MG63 (cell line): Measurements from ENCODE around the gene CSPG4. TPM values are rescaled to one million over a fixed set of nuclear protein-coding genes. Genes with fewer than 3 reads are reported as not detected.
"Not testable (repeated sequence)": the region's sequence is repeated elsewhere in the genome, so short reads cannot be mapped to it uniquely, and the experiment has no call there.

Source experiments
- DNase-seq: peaks from one replicate; pipeline ENCODE4 v3.0.0-alpha.2; 2020
- H3K27me3 ChIP-seq: fragments of 250-450 bp; sonication (Bioruptor Pico); 2 replicates; pipeline ENCODE4 v1.5.1; 2020; ENCODE audit warnings: mild to moderate bottlenecking, moderate library complexity
- H3K36me3 ChIP-seq: fragments of 250-450 bp; sonication (Bioruptor Pico); 2 replicates; pipeline ENCODE4 v1.5.1; 2020; ENCODE audit warnings: mild to moderate bottlenecking, moderate library complexity
- H3K4me3 ChIP-seq: fragments of 250-450 bp; sonication (Bioruptor Pico); 2 replicates; pipeline ENCODE4 v1.5.1; 2020; ENCODE audit warnings: mild to moderate bottlenecking, moderate library complexity
- H3K9me3 ChIP-seq: fragments of 250-450 bp; sonication (Bioruptor Pico); 2 replicates; pipeline ENCODE4 v1.5.1; 2020; ENCODE audit warnings: mild to moderate bottlenecking, moderate library complexity
- total RNA-seq: library from RNA; depleted of rRNA; stranded (reverse); fragments of >200 nt; shearing (Covaris generic); gene quantifications from 2 replicates; pipeline ENCODE4 v1.2.3, GENCODE V29; 2014; ENCODE audit warnings: low replicate concordance; rRNA removed

Gene CSPG4, protein sequence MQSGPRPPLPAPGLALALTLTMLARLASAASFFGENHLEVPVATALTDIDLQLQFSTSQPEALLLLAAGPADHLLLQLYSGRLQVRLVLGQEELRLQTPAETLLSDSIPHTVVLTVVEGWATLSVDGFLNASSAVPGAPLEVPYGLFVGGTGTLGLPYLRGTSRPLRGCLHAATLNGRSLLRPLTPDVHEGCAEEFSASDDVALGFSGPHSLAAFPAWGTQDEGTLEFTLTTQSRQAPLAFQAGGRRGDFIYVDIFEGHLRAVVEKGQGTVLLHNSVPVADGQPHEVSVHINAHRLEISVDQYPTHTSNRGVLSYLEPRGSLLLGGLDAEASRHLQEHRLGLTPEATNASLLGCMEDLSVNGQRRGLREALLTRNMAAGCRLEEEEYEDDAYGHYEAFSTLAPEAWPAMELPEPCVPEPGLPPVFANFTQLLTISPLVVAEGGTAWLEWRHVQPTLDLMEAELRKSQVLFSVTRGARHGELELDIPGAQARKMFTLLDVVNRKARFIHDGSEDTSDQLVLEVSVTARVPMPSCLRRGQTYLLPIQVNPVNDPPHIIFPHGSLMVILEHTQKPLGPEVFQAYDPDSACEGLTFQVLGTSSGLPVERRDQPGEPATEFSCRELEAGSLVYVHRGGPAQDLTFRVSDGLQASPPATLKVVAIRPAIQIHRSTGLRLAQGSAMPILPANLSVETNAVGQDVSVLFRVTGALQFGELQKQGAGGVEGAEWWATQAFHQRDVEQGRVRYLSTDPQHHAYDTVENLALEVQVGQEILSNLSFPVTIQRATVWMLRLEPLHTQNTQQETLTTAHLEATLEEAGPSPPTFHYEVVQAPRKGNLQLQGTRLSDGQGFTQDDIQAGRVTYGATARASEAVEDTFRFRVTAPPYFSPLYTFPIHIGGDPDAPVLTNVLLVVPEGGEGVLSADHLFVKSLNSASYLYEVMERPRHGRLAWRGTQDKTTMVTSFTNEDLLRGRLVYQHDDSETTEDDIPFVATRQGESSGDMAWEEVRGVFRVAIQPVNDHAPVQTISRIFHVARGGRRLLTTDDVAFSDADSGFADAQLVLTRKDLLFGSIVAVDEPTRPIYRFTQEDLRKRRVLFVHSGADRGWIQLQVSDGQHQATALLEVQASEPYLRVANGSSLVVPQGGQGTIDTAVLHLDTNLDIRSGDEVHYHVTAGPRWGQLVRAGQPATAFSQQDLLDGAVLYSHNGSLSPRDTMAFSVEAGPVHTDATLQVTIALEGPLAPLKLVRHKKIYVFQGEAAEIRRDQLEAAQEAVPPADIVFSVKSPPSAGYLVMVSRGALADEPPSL (N-terminal part only)
- total RNA-seq = 13.4 and 19.6 TPM in 2 replicates

DNA sequence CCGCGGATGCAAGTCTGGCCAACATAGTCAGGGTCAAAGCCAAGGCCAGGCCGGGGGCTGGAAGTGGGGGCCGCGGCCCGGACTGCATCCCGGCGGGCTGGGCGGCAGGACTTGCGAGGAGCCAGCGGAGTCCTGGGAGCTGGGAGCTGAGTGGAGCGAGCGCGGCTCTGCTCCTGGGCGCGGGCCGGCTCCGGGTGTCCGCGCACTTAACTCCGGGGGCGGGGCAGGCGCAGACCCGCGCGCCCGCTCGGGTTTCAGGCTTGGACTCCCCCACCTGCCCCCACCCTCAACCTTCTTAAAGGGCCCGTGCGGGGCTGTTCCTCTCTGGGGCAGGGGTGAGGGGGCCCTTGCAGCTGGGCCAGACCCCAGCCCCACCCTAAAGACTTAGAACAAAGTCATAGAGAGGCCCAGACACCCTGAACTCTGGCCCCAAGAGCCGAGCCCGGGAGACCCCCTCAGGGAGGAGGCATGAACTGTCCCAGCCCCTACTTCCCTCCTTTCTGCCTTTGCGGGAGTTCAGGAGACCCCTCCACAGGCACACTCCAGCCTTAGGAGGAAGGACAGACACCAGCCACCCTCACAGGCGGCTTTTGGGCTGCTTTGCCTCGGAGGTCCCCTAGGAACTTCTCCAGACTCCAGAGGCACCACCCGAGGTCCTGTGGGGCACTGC lies at the start of gene CSPG4:
Gene CSPG4 (minus strand): TSS at position 181 of the 670 bp plus-strand sequence. CDS start 93 bp downstream, at position 88.
- Histone ChIP-seq H3K9me3 (no peaks in the 10 kb centered on the region), H3K36me3 (no peaks in the 10 kb centered on the region; the same call in 1 of the 2 replicates), H3K27me3 (no peaks in the 10 kb centered on the region), H3K4me3 (peak within 1 kb of the TSS; percentile 72)
- peak; percentile 79 for DNase-seq

DNA sequence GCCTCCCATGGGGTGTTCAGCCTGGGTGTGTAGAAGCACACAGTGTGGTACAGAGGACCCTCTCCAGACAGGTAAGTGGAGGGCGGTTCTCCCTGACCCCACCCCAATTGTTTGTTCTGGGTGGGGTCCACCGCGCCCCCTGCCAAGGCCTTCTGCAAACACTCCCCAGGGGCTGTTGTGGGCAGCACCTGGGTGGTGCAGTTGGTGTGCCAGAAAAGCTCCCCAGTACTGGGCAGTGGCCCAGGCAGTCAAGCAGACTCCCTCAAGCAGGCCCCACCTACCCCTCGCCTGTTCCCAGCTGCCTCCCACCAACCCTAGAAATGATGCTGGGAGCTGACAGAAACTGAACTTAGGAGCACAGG lies 49.7 kb upstream of the CSPG4 start:
- H3K9me3 ChIP-seq, H3K4me3 ChIP-seq, H3K36me3 ChIP-seq, DNase-seq, H3K27me3 ChIP-seq: not testable (repeated sequence)

DNA sequence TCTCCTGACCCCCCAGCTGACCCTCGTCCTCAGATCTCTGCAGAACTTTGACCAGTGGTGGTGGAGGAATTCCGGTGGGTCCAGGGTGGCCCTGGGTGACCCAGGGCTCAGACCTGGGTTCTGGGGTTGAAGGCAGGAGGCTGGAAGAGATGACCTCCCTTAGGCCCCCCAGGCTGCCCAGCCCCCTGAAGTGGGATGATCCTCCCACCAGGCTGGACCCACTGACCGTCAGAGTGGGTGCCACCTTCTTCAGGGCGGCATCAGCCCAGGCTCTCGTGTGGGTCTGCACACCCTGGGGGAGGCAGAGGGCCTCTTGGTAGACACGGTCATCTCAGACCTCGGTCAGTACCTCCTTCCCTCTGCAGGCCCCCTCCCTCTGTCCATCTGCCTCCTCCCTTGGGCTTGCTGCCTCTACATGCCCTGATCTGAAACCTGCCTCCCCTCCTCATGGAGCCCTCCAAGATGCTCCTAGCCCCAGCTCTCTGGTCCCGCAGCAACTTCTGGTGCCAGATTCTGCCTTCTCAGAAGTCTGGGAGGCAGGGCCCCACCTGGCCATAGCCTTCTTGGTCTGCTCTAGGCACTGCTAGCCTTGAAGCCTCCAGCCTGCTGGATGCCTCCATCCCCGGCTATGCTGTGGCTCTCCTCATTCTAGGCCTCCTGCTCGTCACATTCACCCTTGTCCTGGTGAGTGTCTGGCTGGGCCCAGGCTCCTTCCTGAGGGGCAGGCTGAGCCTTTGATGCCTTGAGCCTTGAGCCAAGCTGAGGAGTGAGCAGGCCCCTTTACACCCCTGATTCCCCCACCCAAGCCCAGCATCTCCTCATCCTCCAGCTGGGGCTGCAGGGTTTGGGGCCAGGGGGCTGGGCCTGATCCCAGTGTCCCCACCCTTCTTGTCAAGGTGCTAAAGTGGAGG lies 49.1 kb upstream of the CSPG4 start:
- Histone ChIP-seq H3K9me3 (no peaks in the 10 kb centered on the region), H3K27me3 (no peaks in the 10 kb centered on the region), H3K4me3 (no peak overlapping the region), H3K36me3 (no peaks in the 10 kb centered on the region)
- no peak for DNase-seq

DNA sequence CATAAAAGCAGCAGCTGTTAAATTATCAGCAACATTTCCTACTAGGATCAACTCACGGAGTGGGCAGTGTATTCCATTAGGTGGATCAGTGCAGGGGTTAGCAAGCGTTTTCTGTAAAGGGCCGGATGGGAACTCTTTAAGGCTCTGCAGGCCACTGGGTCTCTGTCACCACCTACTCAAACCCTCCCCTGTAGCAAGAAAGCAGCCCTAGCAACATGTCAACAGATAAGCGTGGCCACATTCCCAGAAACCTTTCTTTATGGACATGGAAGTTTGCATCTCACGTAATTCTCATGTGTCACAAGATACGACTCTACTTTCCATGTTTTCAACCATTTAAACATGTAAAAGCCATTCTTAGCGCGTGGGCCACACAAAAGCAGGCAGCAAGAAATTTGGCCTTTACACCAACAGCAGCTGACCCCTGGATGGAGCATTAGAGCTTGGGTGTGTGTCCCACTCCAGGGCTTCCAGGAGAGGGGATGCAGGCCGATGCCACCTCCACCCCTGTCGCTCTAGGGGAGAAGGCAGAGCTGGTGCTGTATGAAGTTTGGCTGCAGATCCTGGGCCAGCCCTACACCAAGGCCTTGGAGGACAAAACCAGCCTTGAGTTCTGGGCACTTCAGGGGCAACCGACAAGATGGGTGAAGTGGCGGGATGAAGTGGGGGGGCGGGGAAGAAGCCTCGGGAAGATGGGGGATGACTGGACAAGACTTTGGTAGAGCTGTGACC lies 48.2 kb upstream of the CSPG4 start:
- no peaks in the 10 kb centered on the region for H3K36me3 ChIP-seq
- no peaks in the 10 kb centered on the region for H3K27me3 ChIP-seq
- no peak overlapping the region for H3K4me3 ChIP-seq
- no peak for DNase-seq
- no peaks in the 10 kb centered on the region for H3K9me3 ChIP-seq

DNA sequence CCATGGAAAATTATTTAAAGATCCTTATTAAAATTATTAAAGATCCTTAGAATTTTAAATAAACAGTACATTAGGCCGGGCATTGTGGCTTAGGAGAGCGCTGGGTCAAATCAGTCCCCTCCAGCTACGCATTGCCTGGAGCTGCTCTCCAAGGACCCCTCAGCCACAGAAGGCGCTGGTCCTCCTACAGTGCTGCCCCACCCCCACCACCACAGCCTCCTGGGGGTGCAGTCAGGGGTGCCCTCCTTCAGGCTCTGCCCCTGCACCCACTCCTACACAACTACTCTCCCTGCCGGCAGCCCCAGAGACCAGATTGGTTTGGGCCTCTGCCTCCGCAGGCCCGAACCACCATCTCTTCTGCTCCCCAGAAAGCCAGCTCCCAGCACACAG lies 47.5 kb upstream of the CSPG4 start:
- H3K36me3 ChIP-seq, H3K9me3 ChIP-seq, H3K27me3 ChIP-seq, H3K4me3 ChIP-seq, DNase-seq: not testable (repeated sequence)

DNA sequence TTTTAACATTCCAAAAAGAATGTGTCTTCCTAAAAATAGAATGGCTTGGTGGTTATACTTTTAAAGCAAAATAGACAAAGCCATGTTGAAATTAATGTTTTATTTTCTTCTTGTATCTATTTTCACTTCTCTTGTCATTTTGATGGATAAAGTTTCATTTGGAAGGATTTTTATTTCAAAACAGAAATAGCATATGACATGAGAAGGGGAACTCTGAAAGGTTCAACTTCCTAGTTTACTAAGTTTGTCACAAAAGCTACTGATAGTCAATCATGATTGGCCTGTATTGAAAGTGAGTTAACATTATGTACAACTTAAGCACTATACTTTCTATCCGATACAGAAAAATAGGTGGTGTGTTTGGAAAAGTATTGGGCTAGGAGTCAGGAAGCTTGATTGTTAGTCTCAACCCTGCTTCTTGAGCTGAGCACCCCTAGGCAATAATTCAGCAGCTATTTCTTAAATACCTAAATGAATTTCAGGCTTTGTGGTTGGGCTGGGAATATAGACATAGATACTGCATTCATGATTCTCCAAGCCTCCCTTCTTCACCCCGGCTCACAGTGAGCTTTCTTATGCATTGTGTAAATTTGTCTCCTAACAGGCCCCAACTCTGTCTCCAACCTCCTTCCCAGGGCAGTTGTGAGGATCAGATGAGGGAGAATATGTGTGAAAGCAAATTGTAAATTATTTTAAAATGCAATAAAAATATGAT lies 46.9 kb upstream of the CSPG4 start:
- H3K27me3 ChIP-seq = no peaks in the 10 kb centered on the region
- DNase-seq = no peak
- H3K4me3 ChIP-seq = peak overlapping the region; percentile 57
- H3K9me3 ChIP-seq = no peaks in the 10 kb centered on the region
- H3K36me3 ChIP-seq = no peaks in the 10 kb centered on the region

DNA sequence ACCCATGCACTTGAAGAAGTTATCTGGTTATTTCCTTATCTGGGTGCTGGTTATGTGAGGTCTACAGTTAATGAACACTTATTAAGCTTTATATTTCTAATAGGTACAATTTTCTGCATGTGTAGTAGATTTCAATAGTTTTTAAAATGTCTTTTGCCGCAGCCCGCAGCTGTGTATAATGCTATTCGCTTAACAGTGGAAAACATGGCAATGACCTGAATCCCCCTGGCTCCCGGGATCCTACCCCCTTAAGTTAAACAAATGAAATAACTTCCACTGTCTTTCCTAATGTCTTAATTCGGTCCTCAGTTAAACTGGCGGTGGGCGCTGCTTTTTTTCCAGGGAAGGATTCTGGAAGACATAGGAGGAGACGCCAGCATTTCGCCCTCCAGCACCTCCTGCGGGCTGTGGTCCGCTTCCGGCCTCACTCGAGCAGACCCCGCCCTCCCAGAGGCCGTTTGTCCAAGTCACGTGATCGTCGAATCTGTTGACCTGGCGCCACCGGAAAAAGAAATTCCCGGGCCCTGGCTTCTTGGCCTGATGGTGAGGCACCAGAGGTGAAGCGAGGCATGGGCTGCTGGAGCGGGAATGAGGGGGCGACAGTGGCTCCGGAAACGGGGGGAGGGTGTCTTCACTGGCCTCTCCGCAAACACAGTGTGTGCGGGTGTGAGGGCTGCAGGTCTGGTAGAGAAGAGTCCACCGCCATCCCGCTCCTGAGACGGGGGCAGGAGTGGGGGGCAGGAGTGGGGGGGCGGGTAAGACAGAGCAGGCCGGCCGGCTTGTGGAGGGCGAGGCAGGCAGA lies 45.6 kb upstream of the CSPG4 start:
- Histone ChIP-seq H3K9me3 (no peaks in the 10 kb centered on the region), H3K27me3 (no peaks in the 10 kb centered on the region), H3K36me3 (no peaks in the 10 kb centered on the region), H3K4me3 (peak overlapping the region; percentile 57)
- DNase-seq = peak; percentile 95

DNA sequence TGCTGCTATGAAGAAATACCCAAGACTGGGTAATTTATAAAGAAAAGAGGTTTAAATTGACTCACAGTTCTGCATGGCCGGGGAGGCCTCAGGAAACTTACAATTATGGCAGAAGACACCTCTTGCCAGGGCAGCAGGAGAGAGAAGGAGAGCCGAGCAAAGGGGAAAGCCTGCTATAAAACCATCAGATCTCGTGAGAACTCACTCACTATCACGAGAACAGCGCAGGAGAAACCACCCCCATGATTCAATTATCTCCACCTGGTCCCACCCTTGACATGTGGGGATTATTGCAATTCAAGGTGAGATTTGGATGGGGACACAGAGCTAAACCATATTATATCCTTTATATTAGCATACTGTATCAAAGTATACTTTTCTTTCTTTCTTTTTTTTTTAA lies 42.2 kb upstream of the CSPG4 start:
- H3K36me3 ChIP-seq, H3K4me3 ChIP-seq: not testable (repeated sequence)

DNA sequence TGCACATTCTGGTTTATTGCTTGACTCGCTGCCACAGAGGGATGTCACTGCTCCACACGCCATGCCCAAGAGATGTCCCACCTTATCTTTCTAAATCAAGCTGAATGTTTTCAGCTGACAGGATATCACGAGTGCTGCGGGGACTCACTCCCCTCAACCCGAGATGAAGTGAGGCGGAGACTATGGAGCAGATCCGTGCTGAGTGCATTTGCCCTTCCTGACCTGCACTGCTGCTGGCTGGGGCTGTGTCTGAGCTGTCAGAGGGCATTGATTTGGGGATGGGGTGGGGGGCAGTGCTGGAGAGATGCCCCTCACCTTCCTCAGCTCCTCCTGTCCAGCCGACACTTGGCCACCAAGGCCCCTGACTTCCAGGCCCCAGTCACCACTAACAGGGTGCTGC lies 40.5 kb upstream of the CSPG4 start:
- Histone ChIP-seq H3K36me3 (no peaks in the 10 kb centered on the region), H3K9me3 (no peaks in the 10 kb centered on the region), H3K27me3 (no peaks in the 10 kb centered on the region), H3K4me3 (no peak overlapping the region)
- DNase-seq = no peak

More for the DNA sequence above, 42.2 kb upstream of the CSPG4 start:
- not testable (repeated sequence) for H3K27me3 ChIP-seq, H3K9me3 ChIP-seq, DNase-seq

DNA sequence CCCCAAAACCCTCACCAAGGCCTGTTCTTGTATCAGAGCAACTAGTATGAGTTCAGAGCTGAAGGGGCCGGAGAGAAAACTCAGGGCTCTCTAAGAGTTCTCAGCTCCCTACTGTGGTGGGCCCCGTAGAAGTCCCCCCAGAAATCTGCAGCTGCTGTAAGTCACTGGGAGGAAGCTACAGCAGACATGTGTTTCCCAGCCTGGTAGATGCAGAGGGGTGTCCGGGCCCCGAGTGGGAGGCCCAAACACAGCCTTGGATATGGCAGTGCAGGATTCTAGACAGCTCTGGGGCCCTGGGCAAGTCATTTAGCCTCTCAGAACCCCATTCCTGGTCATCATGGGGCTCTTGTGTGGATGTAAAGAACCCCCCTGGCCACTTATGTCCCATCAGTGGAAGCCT lies 39.2 kb upstream of the CSPG4 start:
- no peak for DNase-seq
- H3K4me3 ChIP-seq = no peak overlapping the region

DNA sequence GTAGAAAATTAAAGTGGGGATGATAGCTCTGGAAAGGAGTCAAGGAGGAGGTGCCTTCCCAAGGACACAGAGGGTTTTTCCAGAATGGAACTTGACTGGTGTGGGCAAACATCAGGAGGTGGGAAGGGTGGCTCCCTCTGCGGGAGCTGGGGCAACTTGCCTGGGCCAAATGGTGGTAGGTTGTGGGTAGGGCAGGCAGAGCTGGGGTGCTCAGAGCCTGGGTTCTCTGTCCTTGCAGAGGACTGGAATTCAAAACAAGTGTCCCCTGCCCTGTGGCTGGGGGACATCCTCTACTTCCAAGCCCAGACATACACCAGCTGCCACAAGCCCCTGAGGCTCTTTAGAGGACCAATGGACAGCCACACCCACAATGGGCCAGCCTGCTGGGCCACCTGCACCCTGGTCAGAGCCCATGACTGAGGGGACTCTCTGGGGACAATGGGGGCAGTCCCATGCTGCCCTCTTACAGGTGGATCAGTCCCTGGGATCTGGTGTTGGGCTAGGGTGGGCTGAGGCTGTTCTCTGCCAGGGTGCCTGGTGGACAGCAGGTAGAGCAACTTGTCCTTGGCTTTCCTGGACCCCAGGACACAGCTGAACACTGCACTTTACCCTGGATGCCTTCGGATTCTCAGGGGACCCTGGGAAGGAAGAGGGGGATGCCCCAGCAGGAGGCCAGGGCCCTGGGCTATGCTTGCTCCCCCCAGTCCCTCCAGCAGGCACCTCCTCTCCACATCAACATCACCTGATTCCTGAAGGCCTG lies 38.6 kb upstream of the CSPG4 start:
- H3K9me3 ChIP-seq = no peaks in the 10 kb centered on the region
- DNase-seq = no peak
- H3K36me3 ChIP-seq = no peaks in the 10 kb centered on the region

More for the DNA sequence above, 39.2 kb upstream of the CSPG4 start:
- Histone ChIP-seq H3K9me3 (no peaks in the 10 kb centered on the region), H3K27me3 (no peaks in the 10 kb centered on the region), H3K36me3 (no peaks in the 10 kb centered on the region)

DNA sequence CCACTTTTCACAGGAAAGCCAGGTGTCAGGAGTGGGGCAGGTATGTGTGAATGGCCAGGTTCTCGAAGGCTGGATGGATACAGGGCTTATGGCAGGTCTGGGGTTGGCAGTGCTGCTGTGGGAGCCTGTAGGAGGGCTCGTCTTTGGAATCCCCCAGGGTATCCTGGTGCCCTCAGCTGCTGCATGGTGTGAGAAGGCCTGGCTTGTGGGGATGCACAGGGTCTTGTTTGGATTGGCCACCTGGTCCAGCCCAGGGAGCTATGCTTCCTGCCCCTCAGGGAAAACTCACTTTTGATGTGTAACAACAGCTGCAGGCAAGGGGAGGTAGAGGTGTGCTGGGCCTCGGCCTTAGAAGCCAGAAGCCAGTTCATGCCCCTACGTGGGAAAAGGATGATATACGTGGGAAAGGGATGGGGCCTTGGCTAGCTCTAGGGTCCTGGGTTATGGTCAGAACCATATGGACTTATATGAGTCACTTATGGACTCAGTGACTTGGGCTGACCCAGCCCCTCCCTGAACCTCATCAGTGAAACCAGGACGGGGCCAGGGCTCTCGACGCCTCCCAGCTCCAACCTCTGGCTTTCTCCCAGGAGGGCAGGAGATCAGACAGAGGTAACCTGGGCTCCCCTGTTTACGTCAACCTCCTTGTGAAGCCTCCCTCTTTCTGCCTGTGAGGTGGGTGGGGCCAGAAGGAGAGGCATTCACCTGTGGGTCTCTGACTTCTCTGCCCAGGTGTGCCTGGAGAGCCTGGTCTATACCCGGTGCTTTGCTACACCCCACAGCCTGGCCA lies 37.8 kb upstream of the CSPG4 start:
- Histone ChIP-seq H3K27me3 (peaks cover 7% of the 10 kb centered on the region; the same call in 1 of the 2 replicates), H3K4me3 (no peak overlapping the region), H3K36me3 (no peaks in the 10 kb centered on the region), H3K9me3 (no peaks in the 10 kb centered on the region)
- no peak for DNase-seq

More for the DNA sequence above, 38.6 kb upstream of the CSPG4 start:
- H3K4me3 ChIP-seq = no peak overlapping the region
- H3K27me3 ChIP-seq = no peaks in the 10 kb centered on the region
